ENCODE data around the gene COL18A1.
"Not testable (repeated sequence)": the region's sequence is repeated elsewhere in the genome, so short reads cannot be mapped to it uniquely, and the experiment has no call there.

COL18A1 gene

DNA sequence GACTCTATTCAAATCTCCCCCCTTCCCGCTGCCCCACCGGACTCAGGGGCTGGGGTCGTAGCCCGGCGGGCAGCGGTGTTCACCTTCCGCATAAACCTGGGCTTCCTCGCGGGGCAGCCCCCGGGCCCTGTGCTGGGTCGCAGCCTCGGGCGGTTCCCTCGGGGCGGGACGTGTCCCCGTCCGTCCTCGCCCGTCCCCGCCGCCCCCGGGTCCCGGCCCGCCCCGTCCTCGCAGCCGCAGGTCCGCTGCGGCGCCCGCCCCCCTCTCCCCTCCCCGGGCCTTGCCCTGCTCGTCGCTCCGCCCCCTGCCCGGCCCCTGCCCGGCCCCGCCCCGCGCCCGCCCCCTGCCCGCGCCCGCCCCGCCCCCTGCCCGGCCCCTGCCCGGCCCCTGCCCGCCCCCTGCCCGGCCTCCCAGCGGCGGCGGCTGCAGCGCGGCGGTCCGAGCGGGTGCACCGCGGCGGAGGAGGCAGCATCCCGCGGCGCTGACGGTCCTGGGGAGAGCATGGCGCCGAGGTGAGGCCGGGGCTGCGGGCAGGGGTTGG is at the start of gene COL18A1:
TSS of gene COL18A1 (plus strand) at position 436 of the 541 bp plus-strand sequence. CDS start at position 502, 66 bp downstream.
- no peak for DNase-seq (ENCODE audit: low read depth in 2 of 2, low spot score in 1 of 2)

DNA sequence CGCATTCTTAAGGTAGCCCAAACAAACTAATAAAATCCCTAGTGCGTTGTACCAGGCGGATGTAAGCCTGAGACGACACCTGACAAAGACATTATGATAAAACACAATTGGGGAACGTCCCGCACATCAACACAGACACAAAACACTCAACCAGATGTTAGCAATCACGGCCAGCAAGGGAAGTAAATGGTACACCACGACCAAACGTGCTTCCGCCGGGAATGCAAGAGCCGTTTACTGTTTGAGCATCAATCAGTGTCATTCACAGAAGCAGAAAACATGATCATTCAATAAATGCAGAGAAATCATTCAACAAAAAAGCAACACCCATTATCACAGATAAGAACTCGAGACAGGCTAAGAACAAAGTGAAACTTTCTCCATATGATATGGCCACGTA is 49.4 kb upstream of the COL18A1 start:
- DNase-seq (ENCODE audit: low read depth in 2 of 2, low spot score in 1 of 2), result no peak

DNA sequence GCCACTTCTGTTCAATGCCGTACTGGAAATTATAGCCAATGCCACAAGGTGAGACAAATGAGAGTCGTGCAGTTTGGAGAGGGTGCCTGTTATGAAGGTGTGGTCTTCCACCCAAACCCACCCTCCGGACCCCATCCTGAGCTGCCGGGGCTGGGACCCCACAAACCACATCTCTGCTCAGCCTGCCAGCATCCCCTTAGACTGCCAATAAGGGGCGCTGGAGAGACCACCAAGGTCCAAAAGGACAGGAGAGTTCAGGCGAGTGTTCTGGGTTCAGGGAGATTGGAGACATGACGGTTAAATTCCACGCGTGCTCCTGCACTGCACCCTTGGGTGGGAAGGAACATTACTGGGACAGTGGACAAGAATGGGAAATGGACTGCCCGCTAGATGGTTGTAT is 48.7 kb upstream of the COL18A1 start:
- DNase-seq (ENCODE audit: low read depth in 2 of 2, low spot score in 1 of 2), result no peak

DNA sequence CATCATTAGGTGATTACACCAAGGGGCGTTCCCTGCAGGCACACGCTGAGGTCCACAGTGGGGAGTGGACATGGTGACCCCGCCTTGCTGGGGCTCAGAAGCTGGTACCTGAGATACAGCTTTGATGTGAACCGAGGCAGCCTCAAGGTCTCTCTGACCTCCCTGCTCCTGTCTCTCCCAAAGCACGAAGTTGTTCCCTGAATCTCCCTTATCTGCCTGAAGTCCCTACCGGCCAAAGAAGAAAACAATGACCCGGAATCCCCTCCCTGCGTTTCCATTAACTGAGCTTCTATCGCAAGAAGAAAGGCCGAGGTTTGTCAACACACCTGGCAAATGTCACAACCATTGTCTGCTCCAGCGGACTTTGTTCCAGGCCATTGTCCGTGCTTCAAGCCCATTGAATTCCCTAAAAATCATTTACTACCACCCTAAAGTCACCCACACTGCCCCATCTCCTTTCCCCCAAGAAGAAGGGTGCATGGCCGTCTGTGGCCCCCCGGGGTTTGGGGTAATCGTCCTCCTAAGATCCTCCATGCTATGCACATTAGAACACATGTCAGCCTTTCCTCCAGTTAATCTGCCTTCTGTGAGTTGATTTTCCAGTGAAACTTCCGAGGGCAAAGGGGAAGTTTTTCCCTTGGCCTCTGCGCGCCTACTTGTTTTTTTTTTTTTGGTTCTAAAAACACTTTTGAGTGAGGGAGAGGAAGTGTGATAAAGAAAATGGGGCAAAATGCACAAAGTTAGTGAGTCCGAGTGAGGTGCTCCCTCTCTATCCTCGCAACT is 48.1 kb upstream of the COL18A1 start:
- DNase-seq (ENCODE audit: low read depth in 2 of 2, low spot score in 1 of 2), result no peak

DNA sequence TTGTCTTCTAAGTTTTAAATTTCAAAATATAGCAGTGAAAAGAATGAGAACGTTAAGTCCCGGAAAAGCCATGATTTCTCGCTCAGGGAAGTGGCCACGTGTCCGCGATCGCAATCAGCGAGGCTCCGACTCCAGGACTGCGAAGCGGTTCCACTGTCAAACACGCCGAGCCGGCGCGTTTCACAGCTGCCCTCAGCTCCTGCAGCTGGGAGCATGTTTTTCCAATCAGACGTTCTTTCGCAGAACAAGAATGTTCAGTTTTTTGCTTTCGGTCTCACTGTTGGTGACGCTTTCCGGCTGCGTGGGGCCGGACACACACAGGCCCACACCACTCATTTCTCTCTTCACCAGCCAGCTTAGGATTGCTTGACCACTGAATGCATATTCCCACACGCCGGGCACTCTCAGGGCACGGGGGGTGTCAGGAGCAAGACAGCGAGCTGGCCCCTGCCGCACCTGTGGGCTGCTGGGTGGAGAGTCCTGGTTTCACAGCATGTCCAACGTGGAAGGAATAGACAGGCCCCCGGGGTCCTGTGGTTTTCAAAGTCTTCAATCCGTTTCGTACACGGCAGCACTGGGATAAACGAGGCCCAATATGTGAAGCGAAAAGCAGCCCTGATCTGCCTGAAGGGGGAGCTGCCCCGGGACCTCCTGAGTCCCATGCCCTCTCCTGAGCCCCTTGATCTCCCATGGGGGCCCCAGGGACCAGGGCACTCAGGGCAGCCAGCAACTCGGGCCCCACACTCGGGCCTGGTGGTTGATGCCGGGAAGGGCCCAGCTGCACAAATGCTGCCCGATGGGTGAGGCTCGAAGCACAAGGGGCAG is 47.3 kb upstream of the COL18A1 start:
- DNase-seq (ENCODE audit: low read depth in 2 of 2, low spot score in 1 of 2), result no peak

DNA sequence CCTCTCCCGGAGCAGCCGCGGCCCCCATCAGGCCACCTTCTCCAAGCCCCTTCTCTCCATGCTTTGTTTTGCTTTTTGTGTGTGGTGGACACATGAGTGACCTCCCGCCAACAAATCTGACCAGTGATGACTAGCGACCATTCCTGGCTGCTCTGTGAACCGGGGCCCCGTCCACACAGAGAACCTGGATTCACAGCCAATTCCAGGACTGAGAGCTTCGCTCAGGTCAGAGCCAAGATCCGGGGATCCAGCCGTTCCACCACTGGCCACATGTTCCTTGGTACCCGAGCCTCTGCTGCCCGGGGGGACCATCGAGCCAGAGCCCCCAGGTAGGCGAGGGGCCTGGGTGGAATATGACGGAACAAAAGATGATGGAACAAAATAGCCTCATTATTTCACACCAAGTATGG is 46.7 kb upstream of the COL18A1 start:
- DNase-seq (ENCODE audit: low read depth in 2 of 2, low spot score in 1 of 2), result no peak

DNA sequence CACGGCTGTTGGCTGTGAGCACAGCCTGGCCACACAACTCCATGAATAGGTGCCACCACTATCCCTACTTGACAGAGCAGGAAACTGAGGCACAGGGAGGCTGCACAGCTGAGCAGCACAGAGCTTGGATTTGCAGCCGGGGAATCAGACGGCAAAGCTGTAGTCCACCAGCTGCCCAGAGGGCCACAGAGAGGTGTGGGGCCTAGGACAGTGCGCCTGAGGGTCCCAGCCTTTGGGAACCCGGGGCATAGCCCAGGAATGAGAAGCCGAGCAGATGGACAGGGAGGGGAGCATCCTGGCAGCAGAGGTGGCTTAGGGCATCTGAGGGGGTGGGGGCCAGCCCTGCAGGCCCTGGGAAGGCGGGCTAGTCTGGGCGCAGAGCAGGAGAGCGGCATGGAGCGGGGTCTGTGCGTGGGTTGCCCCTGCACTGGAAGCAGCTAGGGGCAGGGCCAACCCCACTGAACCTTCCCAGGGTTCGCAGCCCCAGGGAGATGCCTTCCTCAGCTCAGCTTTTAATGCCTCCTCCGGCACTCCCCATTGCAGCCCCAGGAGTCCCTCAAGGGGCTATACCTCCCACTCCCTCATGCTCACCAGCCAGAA is 46.2 kb upstream of the COL18A1 start:
- no peak for DNase-seq (ENCODE audit: low read depth in 2 of 2, low spot score in 1 of 2)

DNA sequence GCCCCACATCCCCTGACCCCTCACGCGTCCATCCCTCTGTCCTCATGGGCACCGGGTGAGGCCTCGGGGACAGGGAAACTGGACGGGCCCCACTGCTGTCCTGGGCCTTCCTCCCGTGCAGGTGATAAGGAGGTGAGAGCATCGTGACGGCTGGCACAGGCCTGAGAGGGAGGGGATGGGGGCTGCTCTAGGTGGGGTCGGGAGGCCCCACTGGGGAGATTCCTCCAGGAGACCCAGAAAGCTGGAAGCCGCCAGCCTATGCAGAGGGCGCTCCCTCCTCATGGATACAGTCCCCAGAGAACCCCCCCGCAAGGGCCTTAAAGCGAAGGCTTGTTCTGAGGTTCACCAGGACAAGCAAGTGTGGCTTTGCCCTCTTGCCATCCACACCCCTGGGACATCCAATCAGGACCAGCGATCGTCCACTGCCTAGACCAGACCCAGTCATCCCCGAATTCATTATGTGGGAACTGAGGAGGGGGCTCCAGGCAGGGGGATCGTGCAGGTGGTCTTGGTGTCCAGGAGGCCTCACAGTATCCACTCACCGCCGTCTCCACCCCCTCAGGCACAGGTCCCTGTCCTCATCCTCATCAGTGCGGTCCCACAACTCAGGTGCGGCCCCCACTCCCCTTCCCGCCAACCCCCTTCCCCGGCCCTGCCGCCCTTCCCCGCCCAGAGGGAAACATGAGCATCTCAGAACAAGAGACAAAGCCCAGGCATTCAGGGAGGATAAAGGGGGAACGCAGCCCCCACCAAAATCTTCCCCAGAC is 45.3 kb upstream of the COL18A1 start:
- no peak for DNase-seq (ENCODE audit: low read depth in 2 of 2, low spot score in 1 of 2)

DNA sequence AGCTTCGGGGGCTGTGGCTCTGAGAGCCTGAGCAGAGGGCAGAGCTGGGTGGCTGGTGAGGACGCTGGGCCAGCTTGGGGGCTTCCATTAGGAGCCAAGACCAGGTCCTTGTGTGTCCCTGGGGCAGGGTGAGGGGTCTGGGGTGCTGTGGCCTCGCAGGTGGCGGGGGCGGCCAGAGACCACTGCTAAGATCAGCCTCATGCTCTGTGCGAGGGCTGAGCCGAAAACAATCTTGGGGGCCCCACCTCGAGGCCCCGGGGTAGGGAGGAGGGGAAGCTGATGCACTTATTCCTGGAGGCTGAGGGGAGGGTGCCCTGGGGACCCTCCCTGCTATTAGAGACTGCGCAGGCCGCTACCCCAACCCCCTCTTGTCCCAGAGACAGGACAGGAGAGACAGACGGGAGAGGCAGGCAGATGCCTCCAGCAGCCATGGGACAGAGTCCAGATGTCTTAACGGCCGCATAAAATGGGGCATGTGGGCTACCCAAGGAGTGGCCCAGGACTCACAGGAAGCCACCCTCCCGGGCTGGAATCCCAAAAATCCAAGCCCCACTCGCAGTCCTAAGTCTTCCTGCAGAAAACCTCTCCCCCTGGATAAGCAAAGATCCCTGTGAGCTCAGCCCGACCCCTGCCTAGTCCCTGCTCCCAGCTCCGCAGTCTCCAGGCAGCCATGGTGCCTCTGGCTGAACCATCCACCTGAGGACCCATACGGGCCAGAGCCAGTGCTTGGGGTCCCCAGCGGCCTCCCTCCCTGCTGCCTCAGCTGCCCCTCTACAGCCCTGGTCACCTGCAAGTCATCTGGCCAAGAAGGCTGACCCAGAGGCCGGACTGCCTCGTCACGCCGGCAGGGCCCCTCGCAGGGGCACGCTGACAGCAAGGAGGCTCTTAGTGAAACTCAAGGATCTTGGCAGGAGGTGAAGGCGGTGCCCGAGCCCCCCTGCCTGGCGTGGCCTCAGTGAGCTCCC is 43.6 kb upstream of the COL18A1 start:
- DNase-seq (ENCODE audit: low read depth in 2 of 2, low spot score in 1 of 2), result no peak

DNA sequence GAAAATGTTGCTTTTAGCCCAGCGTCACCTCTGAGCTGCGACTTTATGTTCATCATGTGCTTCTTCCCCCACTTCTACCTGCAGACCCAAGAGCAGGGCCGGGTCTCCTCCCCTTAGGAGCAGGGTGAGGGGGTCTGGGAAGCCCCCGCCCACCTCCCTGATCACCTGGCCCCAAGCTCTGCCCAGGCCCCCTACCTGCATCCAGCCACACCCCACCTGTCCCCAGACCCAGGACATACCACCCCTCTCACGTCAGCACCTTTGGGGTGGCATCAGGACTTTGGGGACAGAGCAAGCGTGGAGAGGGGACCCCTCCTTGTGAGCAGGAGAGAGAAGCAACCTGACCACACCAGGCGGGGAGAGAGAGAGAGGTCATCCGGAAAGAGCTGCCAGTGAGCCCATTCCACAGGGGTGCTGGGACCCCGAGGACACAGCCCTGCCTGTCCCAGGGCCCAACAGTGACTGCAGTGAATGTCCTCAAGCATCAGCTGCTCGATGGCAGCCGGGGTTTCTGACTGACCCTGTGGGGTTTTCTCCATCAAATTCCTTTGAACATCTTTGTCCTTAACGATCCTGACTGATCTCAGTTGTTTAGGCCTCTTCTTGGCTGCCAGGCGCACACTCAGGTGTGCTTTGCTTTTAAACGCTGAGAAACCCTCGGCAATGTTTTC is 42.8 kb upstream of the COL18A1 start:
- DNase-seq (ENCODE audit: low read depth in 2 of 2, low spot score in 1 of 2), result no peak

DNA sequence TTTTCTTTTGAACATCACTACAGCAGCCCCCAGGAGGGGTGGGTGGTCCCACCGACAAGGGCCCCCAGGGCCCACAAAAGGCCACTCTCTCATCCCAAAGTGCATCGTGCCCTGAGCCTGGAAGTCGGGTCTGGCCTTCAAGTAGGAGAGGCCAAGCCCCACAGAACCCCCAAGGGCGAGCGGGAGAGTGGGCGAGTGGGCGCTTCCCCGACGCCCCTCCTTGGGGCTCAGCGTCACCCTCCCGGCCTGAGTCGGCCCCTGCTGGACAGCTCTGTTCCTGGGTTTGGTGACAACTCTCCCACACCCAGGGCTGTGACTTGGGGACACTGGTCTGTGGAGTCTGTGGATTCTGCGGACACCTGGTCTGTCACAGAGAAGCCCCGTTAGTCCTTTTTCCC is 42.2 kb upstream of the COL18A1 start:
- no peak for DNase-seq (ENCODE audit: low read depth in 2 of 2, low spot score in 1 of 2)

DNA sequence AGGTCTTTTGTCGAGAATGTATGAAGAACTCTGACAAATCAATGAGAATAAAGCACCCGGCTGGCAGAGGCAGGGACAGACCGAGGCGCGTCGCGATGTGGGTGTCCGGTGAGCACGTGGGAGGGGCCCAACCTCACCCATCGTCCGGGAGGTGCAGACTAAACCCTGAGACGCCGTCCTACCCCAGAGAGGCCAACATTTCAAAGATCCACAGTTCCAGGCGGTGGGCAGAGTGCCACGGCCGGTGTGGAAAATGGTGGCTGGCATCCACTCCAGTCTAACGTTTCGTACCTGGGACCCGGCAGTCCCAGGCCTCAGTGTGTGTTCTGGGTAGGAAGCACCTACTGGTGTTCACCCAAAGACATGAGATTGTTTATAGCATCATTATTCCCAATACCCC is 41.7 kb upstream of the COL18A1 start:
- not testable (repeated sequence) for DNase-seq (ENCODE audit: low read depth in 2 of 2, low spot score in 1 of 2)

DNA sequence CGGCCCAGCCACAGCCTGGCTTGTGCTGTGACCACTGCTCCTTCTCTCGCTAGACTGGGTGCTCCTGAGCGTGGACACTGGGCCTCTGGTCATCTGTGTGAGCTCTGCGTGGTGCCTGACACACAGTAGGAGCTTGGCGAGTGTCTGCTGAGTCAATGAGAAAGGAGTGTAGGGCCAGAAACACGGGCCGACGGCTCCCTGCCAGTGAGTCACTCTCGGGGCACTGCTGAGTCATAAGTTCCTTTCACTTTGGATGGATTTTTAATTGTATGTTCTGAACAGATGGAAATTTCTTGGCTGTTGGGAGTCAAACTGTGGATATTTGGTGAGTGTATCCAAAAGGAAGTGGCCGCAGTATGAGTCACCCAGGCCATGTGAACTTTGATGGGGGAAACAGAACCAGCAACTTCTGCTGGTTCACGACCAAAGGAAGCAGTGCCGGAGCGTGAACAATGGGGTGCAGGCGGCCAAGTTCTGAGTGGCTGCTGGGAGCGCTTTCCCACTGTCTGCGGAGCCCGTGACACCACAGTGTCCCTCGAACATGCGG is 41.0 kb upstream of the COL18A1 start:
- DNase-seq (ENCODE audit: low read depth in 2 of 2, low spot score in 1 of 2), result peak in 1 of 2 donors; percentile 7

DNA sequence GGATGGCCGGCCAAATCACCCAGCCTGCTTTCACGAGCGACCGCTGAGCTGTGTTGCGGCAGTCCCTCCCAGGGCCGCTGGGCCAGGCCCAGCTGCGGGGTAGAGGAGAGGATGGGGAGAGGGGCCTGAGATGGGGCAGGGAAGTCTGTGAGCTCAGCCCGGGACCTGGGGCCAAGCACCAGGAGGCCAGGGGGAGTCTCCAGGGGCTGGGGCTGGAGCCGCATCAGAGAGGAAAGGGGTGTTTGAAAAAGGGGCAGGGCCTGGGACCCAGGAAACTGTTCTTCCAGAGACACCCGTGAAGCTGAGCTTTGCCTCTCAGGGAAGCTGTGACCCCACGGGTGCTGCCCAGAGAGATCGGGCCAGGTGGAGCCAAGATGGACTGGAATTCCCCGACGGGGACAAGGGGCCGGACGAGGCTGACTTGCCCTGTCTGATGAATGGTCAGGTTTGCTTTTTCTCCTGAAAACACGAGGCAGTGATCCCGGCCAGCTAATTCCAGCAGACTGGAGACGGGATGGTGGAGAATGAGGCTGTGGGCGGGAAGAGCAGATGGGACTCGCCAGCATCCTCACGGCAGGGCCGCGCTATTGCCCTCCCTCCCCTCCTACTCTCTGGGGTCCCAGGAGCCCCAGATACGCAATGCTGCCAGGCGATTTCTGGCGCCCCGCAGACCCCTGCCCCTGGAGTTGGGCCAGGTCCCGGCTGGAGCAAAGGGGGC is 40.3 kb upstream of the COL18A1 start:
- no peak for DNase-seq (ENCODE audit: low read depth in 2 of 2, low spot score in 1 of 2)

DNA sequence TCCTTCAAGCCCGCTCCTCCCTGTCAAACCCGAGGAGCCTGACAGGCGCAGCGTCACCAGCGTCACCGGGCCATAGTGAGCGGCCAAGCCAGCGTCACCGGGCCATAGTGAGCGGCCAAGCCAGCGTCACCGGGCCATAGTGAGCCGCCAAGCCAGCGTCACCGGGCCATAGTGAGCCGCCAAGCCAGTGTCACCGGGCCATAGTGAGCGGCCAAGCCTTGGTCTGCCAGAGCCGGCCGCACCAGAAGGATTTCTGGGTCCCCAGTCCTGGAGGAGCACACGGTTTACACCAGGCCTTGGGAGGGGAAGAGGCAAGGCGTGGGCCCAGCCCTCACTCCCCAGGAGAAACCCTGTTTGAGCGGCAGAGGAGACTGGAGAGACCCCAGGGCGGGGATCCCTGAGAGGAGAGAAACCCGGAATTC is 39.8 kb upstream of the COL18A1 start:
- no peak for DNase-seq (ENCODE audit: low read depth in 2 of 2, low spot score in 1 of 2)

DNA sequence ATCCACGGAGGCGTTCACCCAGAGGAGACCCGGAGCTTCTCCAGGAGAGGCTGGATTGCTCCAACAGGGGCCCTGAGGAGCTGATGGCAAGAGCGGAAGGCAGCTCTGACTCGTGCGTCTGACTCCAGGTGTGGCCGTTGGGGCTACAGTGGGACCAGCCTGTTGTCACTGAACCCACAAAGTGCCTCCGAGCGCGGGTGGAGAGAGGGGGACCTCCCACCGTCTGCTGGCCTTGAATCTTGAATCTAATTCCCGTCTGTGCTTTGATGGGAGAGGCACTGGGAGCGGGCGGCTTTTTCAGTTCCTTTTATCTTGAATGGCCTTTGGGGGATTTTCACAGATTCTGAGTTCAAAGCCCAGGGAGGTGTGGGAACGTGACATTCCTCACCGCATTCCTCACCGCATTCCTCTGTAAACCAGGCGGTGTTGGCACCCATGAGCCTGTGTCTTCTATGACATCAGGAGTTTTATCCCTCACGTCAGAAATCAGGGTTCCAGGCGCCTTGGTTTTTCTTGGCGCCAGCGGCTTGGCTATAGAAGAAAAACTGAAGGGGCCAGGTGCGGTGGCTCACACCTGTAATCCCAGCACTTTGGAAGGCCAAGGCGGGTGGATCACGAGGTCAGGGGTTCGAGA is 39.2 kb upstream of the COL18A1 start:
- no peak for DNase-seq (ENCODE audit: low read depth in 2 of 2, low spot score in 1 of 2)

DNA sequence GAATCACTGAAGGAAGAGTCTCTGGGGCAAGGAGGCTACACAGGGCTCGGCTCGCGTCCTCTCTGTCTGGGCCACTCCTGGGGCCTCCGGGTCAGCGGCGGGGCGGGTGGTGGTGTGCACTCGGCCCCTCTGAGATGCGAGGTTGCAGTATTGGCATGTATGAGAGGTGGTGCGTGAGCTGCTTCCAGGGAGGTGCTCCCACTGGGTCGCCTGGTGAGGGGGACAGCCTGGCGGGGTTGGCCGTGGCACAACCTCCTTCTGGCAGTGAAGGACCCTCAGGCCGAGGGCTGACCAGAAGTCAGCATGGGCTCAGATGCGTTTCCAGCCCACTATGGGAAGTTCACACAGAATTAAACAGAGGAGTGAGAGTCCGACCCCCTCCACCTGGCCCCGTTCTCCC is 38.5 kb upstream of the COL18A1 start:
- no peak for DNase-seq (ENCODE audit: low read depth in 2 of 2, low spot score in 1 of 2)

DNA sequence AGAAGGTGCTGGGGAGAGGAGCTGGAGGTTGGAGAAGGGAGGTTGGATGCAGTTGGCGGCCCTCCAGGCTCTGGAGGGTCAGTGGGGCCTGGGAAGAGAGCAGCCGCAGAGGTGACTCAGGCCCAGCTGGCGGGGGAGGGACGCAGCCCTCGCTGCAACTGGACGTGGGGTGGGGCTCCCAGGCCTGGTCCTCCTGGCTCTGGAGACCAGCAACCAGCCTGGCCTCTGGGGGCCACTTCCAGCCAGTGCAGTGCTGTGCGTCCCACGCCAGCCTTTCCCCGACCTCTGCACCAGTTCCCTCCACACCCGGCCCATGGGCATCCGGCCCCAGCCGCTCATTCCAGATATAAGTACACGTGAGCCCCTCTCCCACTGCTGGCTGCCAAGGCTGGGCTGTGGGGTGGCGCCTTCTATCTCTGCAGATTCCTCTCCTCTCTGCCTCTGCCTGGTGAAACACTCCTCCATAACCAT is 38.0 kb upstream of the COL18A1 start:
- DNase-seq (ENCODE audit: low read depth in 2 of 2, low spot score in 1 of 2), result no peak

Measured in stimulated activated CD8-positive, alpha-beta memory T cell treated with anti-CD3 and anti-CD28 coated beads, Interleukin-4, amount 100 ng/mL, for 4 hours (primary cell).